HFFc6 (cell line): Measurements from ENCODE around the gene PTPN18. TPM values are rescaled to one million over a fixed set of nuclear protein-coding genes. Genes with fewer than 3 reads are reported as not detected.

Experiments used
- DNase-seq: peaks from one replicate; pipeline ENCODE4 v3.0.0-alpha.2; 2018
- H3K27ac Mint-ChIP-seq: 2 replicates; pipeline ENCODE4 v1.8.0; 2020; ENCODE audit warnings: mild to moderate bottlenecking, mixed read lengths
- H3K27me3 Mint-ChIP-seq: 2 replicates; pipeline ENCODE4 v1.8.0; 2021; ENCODE audit warnings: mild to moderate bottlenecking, moderate library complexity, mixed read lengths; ENCODE audit not compliant: insufficient read depth
- H3K36me3 Mint-ChIP-seq: 2 replicates; pipeline ENCODE4 v1.8.0; 2021; ENCODE audit warnings: low read depth, mixed read lengths
- H3K4me1 Mint-ChIP-seq: 2 replicates; pipeline ENCODE4 v1.8.0; 2020; ENCODE audit warnings: low read depth, mixed read lengths
- H3K4me3 Mint-ChIP-seq: 2 replicates; pipeline ENCODE4 v1.8.0; 2020; ENCODE audit warnings: mild to moderate bottlenecking, moderate library complexity, mixed read lengths
- H3K9me3 Mint-ChIP-seq: 2 replicates; pipeline ENCODE4 v1.8.0; 2020; ENCODE audit warnings: mild to moderate bottlenecking, mixed read lengths
- CTCF ChIP-seq: fragments of 200-600 bp; sonication (generic); IDR thresholded peaks from 2 replicates; pipeline ENCODE4 v1.5.0; 2021; ENCODE audit warnings: antibody characterized with exemption, mild to moderate bottlenecking
- total RNA-seq, 6 experiments: library from RNA; stranded (reverse); fragmentation: NEBNext Ultra II Directional; extraction: Animal tissue kit (Norgen Biotek cat#: 25700); gene quantifications; 2 replicates in 1 of 6; 3 replicates in 5 of 6; pipeline ENCODE4 v1.2.3, GENCODE V29; 2021

Gene PTPN18
- total RNA-seq, 6 experiments from 2014 or later = 15.5 to 18.9 (median 17.5) TPM

GRCh38 chr2:130346041-130346740 lies 9.7 kb upstream of the PTPN18 start:
- H3K27me3 Mint-ChIP-seq = peaks cover 8% of the 10 kb centered on the region; the same call in 1 of the 2 replicates
- H3K4me3 Mint-ChIP-seq = no peak overlapping the region
- H3K27ac Mint-ChIP-seq = peak overlapping the region; percentile 43; the same call in 1 of the 2 replicates
- TF ChIP-seq CTCF = no peak
- H3K9me3 Mint-ChIP-seq = no peaks in the 10 kb centered on the region
- no peak for DNase-seq
- peaks cover 41% of the 10 kb centered on the region for H3K36me3 Mint-ChIP-seq
- H3K4me1 Mint-ChIP-seq = peaks cover 5% of the 10 kb centered on the region

GRCh38 chr2:130346741-130347066 lies 9.2 kb upstream of the PTPN18 start:
- peaks cover under 1% of the 10 kb centered on the region for H3K4me1 Mint-ChIP-seq
- H3K9me3 Mint-ChIP-seq = no peaks in the 10 kb centered on the region
- H3K4me3 Mint-ChIP-seq = no peak overlapping the region
- no peak for DNase-seq
- peaks cover 41% of the 10 kb centered on the region for H3K36me3 Mint-ChIP-seq
- no peak for TF ChIP-seq CTCF
- H3K27ac Mint-ChIP-seq = no peak overlapping the region
- peaks cover 8% of the 10 kb centered on the region; the same call in 1 of the 2 replicates for H3K27me3 Mint-ChIP-seq

- no peak for DNase-seq
- H3K27me3 Mint-ChIP-seq = peaks cover 2% of the 10 kb centered on the region
- TF ChIP-seq CTCF = no peak
- no peaks in the 10 kb centered on the region for H3K9me3 Mint-ChIP-seq
- H3K4me3 Mint-ChIP-seq = no peak overlapping the region
- H3K4me1 Mint-ChIP-seq = no peaks in the 10 kb centered on the region; the same call in 1 of the 2 replicates
- H3K27ac Mint-ChIP-seq = no peak overlapping the region
- peaks cover 41% of the 10 kb centered on the region for H3K36me3 Mint-ChIP-seq
These were observed 8.5 kb upstream of the PTPN18 start for GRCh38 chr2:130347220-130347925.

GRCh38 chr2:130349174-130349573 lies 6.7 kb upstream of the PTPN18 start:
- Mint-ChIP-seq H3K27me3 (no peaks in the 10 kb centered on the region; the same call in none of the 2 replicates), H3K4me3 (no peak overlapping the region), H3K4me1 (peaks cover 10% of the 10 kb centered on the region), H3K9me3 (no peaks in the 10 kb centered on the region), H3K27ac (no peak overlapping the region), H3K36me3 (peaks cover 38% of the 10 kb centered on the region; the same call in 1 of the 2 replicates)
- no peak for TF ChIP-seq CTCF
- no peak for DNase-seq

GRCh38 chr2:130351711-130352110 lies 4.1 kb upstream of the PTPN18 start:
- Mint-ChIP-seq H3K36me3 (peaks cover 20% of the 10 kb centered on the region; the same call in 1 of the 2 replicates), H3K27ac (no peak overlapping the region), H3K27me3 (no peaks in the 10 kb centered on the region; the same call in none of the 2 replicates), H3K4me3 (no peak overlapping the region), H3K4me1 (peaks cover 21% of the 10 kb centered on the region), H3K9me3 (no peaks in the 10 kb centered on the region)
- no peak for TF ChIP-seq CTCF
- no peak for DNase-seq
